Stimulated activated CD4-positive, alpha-beta T cell treated with anti-CD3 and anti-CD28 coated beads, Interleukin-12 subunit alpha, Interleukin-12 subunit beta, amount 100 ng/mL, for 48 hours (primary cell): Measurements from ENCODE around the gene GCM1.
A peak's percentile ranks its signal among the peaks of the same experiment; 100 is the strongest.
"Not testable (repeated sequence)": the region's sequence is repeated elsewhere in the genome, so short reads cannot be mapped to it uniquely, and the experiment has no call there.

Source experiments
- DNase-seq, 3 donors: peaks; one replicate each; pipeline ENCODE4 v3.0.0-alpha.2; 2020; ENCODE audit warnings: low read depth in 2 of 3, low spot score in 1 of 3

Gene GCM1

GRCh38 chr6:53148684-53149083 is at the start of gene GCM1:
TSS of gene GCM1 (minus strand) at chr6:53148841. CDS start at chr6:53145632, 3,209 bp downstream.
- DNase-seq, result no peak

GRCh38 chr6:53197553-53197952 is 48.9 kb upstream of the GCM1 start:
- no peak for DNase-seq

GRCh38 chr6:53195048-53195447 is 46.4 kb upstream of the GCM1 start:
- no peak for DNase-seq

DNA sequence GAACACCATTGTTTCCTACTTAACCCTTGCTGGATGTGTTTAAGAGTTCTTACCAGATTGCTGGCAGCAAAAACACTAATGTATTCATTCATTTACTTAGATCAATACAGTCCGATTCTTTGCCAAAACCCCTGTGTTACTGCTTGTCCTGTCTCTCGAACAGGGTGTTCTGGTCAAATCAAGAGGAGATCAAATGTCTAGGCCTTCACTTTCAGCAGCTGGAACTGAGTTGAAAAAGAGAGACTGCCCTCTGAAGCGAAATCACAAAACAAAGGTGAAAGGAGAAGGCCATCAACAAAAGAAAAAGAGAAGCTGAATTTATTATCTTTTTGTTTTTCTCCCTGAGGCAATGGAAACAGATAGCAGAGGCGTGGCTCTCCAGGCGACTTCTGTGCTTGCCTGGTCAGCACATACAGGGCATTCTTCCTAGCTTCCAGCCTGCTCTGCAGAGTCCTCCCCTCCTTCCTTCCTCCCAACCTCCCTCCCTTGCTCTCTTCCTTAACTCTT is 44.1 kb upstream of the GCM1 start:
- DNase-seq, result no peak

DNA sequence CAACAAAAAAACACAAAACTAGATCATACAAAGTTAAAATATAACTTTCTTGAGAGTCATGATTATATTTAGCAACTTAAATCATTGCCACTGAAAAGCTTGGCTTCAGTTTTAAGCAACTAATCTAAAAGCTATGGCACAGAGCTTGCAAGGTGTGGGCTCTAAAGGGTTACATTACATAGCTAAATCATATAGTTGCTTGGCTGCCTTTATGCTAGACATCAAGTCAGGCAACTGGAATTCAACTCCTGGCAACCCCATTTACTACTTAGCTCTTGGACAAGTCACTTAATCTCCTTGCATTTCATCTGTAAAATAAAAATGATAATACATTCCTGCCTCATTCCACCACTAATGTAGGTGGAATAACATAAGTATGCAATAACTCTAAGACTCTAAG is 40.9 kb upstream of the GCM1 start:
- no peak for DNase-seq

- DNase-seq, result no peak
Observed at GRCh38 chr6:53188833-53189232, 40.2 kb upstream of the GCM1 start.

GRCh38 chr6:53180678-53181077 is 32.0 kb upstream of the GCM1 start:
- DNase-seq, result no peak

DNA sequence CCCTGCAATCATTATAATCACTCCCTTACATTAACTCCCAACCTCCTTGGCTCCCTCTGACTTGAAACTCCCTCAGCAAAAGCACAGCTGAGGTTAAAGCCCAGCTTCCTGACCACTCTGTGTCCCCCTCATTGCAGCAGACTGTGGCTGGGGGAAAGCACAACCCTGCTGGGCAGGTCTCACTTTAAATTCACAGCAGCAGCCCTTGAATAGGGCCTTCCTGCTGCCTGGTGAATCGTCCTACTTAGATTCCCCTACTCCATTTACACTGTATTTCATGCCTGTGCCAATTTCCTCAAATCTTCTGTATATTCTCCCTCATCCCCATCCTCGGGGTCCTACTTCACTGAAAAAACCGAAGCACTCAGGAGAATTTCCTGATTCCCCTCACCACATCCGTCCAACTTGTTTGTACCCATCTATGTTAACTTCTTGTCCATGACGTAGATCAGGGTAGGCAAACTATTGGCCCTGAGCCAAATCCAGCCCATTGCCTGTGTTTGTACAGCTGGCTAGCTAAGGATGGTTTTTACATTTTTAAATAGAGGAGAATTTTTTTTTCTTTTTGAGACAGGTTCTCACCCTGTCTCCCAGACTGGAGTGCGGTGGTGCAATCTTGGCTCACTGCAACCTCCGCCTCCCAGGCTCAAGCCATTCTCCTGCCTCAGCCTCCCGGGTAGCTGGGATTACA is 31.5 kb upstream of the GCM1 start:
- DNase-seq, result no peak

DNA sequence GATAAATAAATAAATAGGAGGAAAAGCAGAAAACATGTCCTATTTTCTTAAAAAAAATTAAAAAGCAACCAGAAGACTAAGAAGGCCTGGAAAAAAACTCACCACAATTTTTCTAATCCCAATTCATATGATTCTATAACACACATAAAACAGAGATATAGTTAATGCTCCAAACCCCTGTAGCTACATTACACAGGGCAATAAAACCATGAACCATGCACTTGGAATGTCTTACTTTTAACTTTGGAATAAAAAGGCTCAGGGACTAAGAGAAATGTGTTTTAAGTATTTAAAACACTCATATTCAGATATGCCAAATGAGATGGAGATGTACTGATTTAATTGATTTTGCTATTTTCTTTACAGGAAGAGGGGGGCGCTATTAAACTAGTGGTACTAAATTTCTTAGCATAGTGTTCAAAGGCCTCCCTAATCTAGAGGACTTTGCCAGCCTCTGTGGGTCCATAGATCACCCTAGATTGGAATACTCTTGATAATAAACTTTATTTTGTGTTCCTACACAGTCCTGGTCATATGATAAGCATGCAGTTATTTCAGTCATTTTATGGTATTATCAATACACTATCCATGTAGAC is 30.3 kb upstream of the GCM1 start:
- DNase-seq, result no peak

GRCh38 chr6:53175027-53175426 is 26.4 kb upstream of the GCM1 start:
- DNase-seq, result no peak

- no peak for DNase-seq
Observed at GRCh38 chr6:53172468-53172803, 23.8 kb upstream of the GCM1 start.

- peak; percentile 83 to 96 (median 86) for DNase-seq
Observed at GRCh38 chr6:53171605-53172467, 23.2 kb upstream of the GCM1 start.

GRCh38 chr6:53168516-53169267 is 20.1 kb upstream of the GCM1 start:
- no peak for DNase-seq

DNA sequence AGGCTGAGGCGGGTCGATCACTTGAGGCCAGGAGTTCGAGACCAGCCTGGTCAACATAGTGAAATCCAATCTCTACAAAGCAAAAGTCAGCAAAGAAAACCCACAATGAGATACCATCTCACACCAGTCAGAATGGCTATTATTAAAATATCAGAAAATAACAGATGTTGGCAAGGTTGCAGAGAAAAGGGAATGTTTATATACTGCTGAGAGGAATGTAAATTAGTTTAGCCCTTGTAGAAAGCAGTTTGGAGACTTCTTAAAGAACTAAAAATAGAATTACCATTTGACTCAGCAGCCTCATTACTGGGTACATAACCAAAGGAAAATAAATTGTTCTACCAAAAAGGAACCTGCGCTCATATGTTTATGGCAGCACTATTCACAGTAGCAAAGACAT is 16.7 kb upstream of the GCM1 start:
- no peak for DNase-seq

- DNase-seq, result no peak
Observed at GRCh38 chr6:53162606-53163005, 14.0 kb upstream of the GCM1 start.

- DNase-seq, result no peak
Observed at GRCh38 chr6:53161481-53162009, 12.9 kb upstream of the GCM1 start.

DNA sequence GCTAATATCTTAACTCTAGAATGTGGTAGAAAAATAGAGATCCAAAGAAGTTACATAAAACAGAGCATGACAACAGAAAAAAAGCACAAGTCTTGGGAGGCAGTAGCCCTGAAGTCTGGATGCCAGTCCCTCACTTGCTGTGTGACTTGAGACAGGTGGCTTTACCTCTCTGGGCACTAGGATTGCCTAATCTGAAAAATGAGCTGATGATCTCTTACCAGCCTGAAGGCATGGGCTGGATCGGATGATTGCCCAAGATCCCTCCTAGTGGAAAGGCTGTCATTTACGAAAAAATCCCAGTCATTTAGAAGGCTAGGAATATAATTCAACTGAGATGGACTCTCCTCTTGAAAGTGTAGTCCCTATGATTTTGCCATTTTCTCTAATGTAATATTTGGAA is 10.9 kb upstream of the GCM1 start:
- DNase-seq, result no peak

GRCh38 chr6:53158076-53158475 is 9.4 kb upstream of the GCM1 start:
- DNase-seq, result not testable (repeated sequence)

GRCh38 chr6:53155279-53155678 is 6.6 kb upstream of the GCM1 start:
- DNase-seq, result not testable (repeated sequence)

- no peak for DNase-seq
Observed at GRCh38 chr6:53154794-53155193, 6.2 kb upstream of the GCM1 start.

GRCh38 chr6:53154071-53154470 is 5.4 kb upstream of the GCM1 start:
- DNase-seq, result no peak
